ENCODE results near the gene EXOC3L1. TPM values are rescaled to one million over a fixed set of nuclear protein-coding genes. Genes with fewer than 3 reads are reported as not detected.

The EXOC3L1 gene
- total and polyA plus RNA-seq, 2 of the 13 experiments (the other 11 are each of a cell fraction or from before 2014, with no cell fraction given), result 0.12 TPM; not detected in 1

DNA sequence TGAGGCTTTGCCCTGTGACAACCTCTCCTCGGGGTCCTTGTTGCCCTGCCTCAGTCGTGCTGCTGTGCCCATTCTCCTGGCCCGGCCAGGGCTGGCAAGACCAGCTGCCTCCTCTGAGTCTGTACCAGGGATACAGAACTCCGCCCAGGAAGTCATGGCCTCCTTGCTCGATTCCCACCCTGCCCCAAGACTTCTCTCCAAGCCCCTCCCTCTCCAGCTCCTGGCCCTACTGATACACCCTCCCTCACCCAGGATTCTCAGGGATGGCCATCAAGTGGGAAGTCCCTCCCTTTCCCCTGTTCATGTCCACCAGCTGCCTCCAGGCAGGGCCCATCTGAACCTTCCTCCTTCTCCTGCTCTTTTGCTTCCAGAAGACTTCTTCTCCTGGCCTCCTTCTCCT, 25.8 kb upstream of the EXOC3L1 start (continued):
- TF ChIP-seq FOSL1 (CRISPR knock-in tag; IDR thresholded peaks at IDR 0.05; ENCODE audit: borderline replicate concordance), result no peak
- no peak for TF ChIP-seq MYPOP (CRISPR knock-in tag; IDR thresholded peaks at IDR 0.05)
- no peak for TF ChIP-seq HNF1B (CRISPR knock-in tag; IDR thresholded peaks at IDR 0.05)
- no peak for TF ChIP-seq POLR2AphosphoS2 (IDR thresholded peaks at IDR 0.05; ENCODE audit: low read depth, low read length)
- no peak for TF ChIP-seq ZNF274 (CRISPR knock-in tag; IDR thresholded peaks at IDR 0.05)
- no peak for TF ChIP-seq ZMYM3 (CRISPR knock-in tag; IDR thresholded peaks at IDR 0.05)

DNA sequence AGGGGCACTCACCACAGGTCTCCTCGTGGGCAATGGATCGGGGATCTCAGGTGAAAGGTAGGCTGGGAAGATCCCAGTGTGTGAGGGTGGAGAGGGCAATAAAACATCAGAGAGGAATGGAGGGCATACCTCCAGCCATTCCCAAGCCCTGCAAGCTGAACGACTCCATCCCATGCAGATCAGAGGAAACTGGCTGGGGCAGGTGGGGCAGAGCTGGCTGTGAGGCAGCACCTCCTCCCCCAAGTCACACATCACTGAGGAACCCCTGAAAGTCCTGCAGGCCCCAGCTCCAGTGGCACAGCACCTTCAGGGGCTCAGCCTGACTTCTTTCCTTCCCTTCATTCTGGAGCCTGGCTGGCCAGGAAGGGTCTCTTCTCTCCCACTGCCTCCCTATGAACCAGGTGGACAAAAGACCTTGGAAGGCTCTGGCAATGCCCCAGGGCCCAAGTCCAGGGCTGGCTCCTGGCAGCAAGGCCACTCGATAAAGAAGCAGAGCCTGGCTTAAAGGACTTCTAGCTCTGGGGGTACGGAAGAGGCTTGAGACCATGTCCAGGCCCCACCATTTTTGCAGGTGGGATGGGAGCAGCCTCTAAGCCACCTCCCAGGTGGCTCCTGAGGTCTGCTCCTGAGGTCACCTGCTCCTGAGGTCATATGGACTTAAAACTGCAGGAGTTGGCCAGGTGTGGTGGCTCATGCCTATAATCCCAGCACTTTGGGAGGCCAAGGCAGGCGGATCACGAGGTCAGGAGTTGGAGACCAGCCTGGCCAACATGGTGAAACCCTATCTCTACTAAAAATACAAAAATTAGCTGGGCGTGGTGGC, 23.5 kb upstream of the EXOC3L1 start:
- BruUV-seq (replicated peaks), result no TSS peak
- Histone ChIP-seq H3K9me3 (ENCODE audit: low read length) (no peaks in the 10 kb centered on the region), H3K4me3 (replicated peaks in 1 of 3; ENCODE audit: insufficient read depth in 1 of 3, low read depth in 2 of 3, low read length in 3 of 3) (no peak overlapping the region), H3K4me2 (ENCODE audit: low read depth, low read length) (no peak overlapping the region), H3K9ac (ENCODE audit: insufficient read depth, low read depth, low read length) (no peak overlapping the region), H4K20me1 (ENCODE audit: insufficient read depth, low read length) (no peaks in the 10 kb centered on the region), H3K36me3 (replicated peaks in 1 of 2; ENCODE audit: control insufficient read depth in 1 of 2, insufficient read depth in 2 of 2, low read length in 2 of 2) (no peaks in the 10 kb centered on the region), H3K4me1 (ENCODE audit: insufficient read depth, low read length) (peaks cover 41% of the 10 kb centered on the region), H3K27me3 (ENCODE audit: control insufficient read depth in 1 of 2, insufficient read depth in 2 of 2, low read length in 2 of 2) (peaks cover 0 to 2% of the 10 kb centered on the region in 2 experiments; a peak in 1 of 5 replicates), H2AFZ (ENCODE audit: low read length) (no peak overlapping the region), H3K79me2 (ENCODE audit: insufficient read depth, low read length) (no peaks in the 10 kb centered on the region), H3K27ac (ENCODE audit: extremely low read length, insufficient read depth, low read length) (no peak overlapping the region)
- DNase-seq (ENCODE audit: low spot score) (no peak), FAIRE-seq (no peak), ATAC-seq (no peak)
- ChIA-PET CTCF (ENCODE audit: low intra/inter-chr PET ratio, low total read pairs) (no interaction called here), POLR2A (interaction anchor here (0.8 to 1.4 kb wide), 3 partner anchors 11 to 33 kb away, joined by 3 to 6 read pairs (median 3); partner anchors contain the start of gene FHOD1)
- in situ Hi-C loops (cut with HindIII; ENCODE audit: extremely low pct_ligation_motif_present, low pct_unique_long_range_greater_than_20kb), result no loop called here
- WGBS (ENCODE audit: low lambda C conversion rate), result 51% methylated on average over 8 of the region's 8 CpGs
- intact Hi-C loops (cut with micrococcal nuclease; ENCODE audit: unreplicated experiment), result no loop called here
- TF ChIP-seq KDM5B (CRISPR knock-in tag; IDR thresholded peaks at IDR 0.05; ENCODE audit: borderline replicate concordance) (peak; percentile 43), ZNF562 (CRISPR knock-in tag; IDR thresholded peaks at IDR 0.05; ENCODE audit: borderline replicate concordance) (no peak), ZSCAN5A (CRISPR knock-in tag; IDR thresholded peaks at IDR 0.05; ENCODE audit: borderline replicate concordance) (no peak), ZNF556 (CRISPR knock-in tag; IDR thresholded peaks at IDR 0.05; ENCODE audit: borderline replicate concordance) (no peak), MAZ (IDR thresholded peaks at IDR 0.05; ENCODE audit: borderline replicate concordance, low read depth, low read length) (no peak), MAZ (CRISPR knock-in tag; IDR thresholded peaks at IDR 0.05; ENCODE audit: low read depth) (no peak), BORCS8-MEF2B (CRISPR knock-in tag; IDR thresholded peaks at IDR 0.05) (peak; percentile 49; the same call in 1 of the 2 replicates), NFIC (IDR thresholded peaks at IDR 0.05; ENCODE audit: low read length) (no peak), PRMT3 (CRISPR knock-in tag; IDR thresholded peaks at IDR 0.05; ENCODE audit: borderline replicate concordance, low read depth) (no peak), REPIN1 (CRISPR knock-in tag; IDR thresholded peaks at IDR 0.05; ENCODE audit: borderline replicate concordance, low read depth) (0 out of 2 replicates have a peak, but pooled peaks have one; percentile 9)
- TF ChIP-seq, protein P1, sequence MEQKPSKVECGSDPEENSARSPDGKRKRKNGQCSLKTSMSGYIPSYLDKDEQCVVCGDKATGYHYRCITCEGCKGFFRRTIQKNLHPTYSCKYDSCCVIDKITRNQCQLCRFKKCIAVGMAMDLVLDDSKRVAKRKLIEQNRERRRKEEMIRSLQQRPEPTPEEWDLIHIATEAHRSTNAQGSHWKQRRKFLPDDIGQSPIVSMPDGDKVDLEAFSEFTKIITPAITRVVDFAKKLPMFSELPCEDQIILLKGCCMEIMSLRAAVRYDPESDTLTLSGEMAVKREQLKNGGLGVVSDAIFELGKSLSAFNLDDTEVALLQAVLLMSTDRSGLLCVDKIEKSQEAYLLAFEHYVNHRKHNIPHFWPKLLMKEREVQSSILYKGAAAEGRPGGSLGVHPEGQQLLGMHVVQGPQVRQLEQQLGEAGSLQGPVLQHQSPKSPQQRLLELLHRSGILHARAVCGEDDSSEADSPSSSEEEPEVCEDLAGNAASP (CRISPR knock-in tag; IDR thresholded peaks at IDR 0.05; ENCODE audit: borderline replicate concordance), result no peak

All from HepG2 (cell line).